SK-N-SH treated with all-trans-retinoic acid at 6 μM for 48 hours (cell line): Measurements from ENCODE around the gene ALDH3B2.

Source experiments
- ARNTL ChIP-seq: fragments of 450-650 bp; formaldehyde crosslinking; IDR thresholded peaks from 2 replicates; pipeline ENCODE4 v1.5.0; 2020; ENCODE audit warnings: low read depth, mild to moderate bottlenecking, moderate library complexity, borderline replicate concordance
- CREB5 ChIP-seq: fragments of 250-450 bp; sonication (Bioruptor Pico); IDR thresholded peaks from 2 replicates; pipeline ENCODE4 v1.5.1; 2020; ENCODE audit warnings: low read depth, mild to moderate bottlenecking, moderate library complexity
- CSDC2 ChIP-seq: fragments of 250-450 bp; sonication (Bioruptor Pico); IDR thresholded peaks from 2 replicates; pipeline ENCODE4 v1.5.0; 2020; ENCODE audit warnings: mild to moderate bottlenecking, moderate library complexity
- ESRRG ChIP-seq: fragments of 250-450 bp; sonication (Bioruptor Pico); IDR thresholded peaks from 2 replicates; pipeline ENCODE4 v1.6.1; 2021; ENCODE audit warnings: mild to moderate bottlenecking
- OSR1 ChIP-seq: fragments of 250-450 bp; sonication (Bioruptor Pico); IDR thresholded peaks from 2 replicates; pipeline ENCODE4 v1.8.0; 2022; ENCODE audit warnings: moderate library complexity, mild to moderate bottlenecking, inconsistent platforms
- PATZ1 ChIP-seq: fragments of 250-450 bp; sonication (Bioruptor Pico); IDR thresholded peaks from 2 replicates; pipeline ENCODE4 v1.8.0; 2020; ENCODE audit warnings: mild to moderate bottlenecking, moderate library complexity, borderline replicate concordance
- POU6F1 ChIP-seq: fragments of 250-450 bp; sonication (Bioruptor Pico); IDR thresholded peaks from 2 replicates; pipeline ENCODE4 v1.8.0; 2021; ENCODE audit warnings: low read depth, mild to moderate bottlenecking, moderate library complexity, borderline replicate concordance
- RARB ChIP-seq: fragments of 250-450 bp; sonication (Bioruptor Pico); IDR thresholded peaks from 2 replicates; pipeline ENCODE4 v1.8.0; 2021; ENCODE audit warnings: mild to moderate bottlenecking, moderate library complexity
- SNAI2 ChIP-seq: fragments of 250-450 bp; sonication (Bioruptor Pico); IDR thresholded peaks from 2 replicates; pipeline ENCODE4 v1.5.0; 2020; ENCODE audit warnings: mild to moderate bottlenecking, moderate library complexity
- TCF4 ChIP-seq: fragments of 250-450 bp; sonication (Bioruptor Pico); IDR thresholded peaks from 2 replicates; pipeline ENCODE4 v1.8.0; 2021; ENCODE audit warnings: mild to moderate bottlenecking, moderate library complexity, borderline replicate concordance
- TOX ChIP-seq: fragments of 250-450 bp; sonication (Bioruptor Pico); IDR thresholded peaks from 2 replicates; pipeline ENCODE4 v1.8.0; 2021; ENCODE audit warnings: mild to moderate bottlenecking, moderate library complexity, borderline replicate concordance
- TSHZ2 ChIP-seq: fragments of 250-450 bp; sonication (Bioruptor Pico); IDR thresholded peaks from 2 replicates; pipeline ENCODE4 v1.5.0; 2020; ENCODE audit warnings: mild to moderate bottlenecking, moderate library complexity
- ZNF70 ChIP-seq: fragments of 450-650 bp; formaldehyde crosslinking; IDR thresholded peaks from 2 replicates; pipeline ENCODE4 v1.5.0; 2020; ENCODE audit warnings: mild to moderate bottlenecking, moderate library complexity

GRCh38 chr11:67630943-67631331, 43.5 kb downstream of the ALDH3B2 start:
- TF ChIP-seq TSHZ2 (no peak), SNAI2 (CRISPR knock-in tag) (no peak), CREB5 (CRISPR knock-in tag) (no peak), ARNTL (CRISPR knock-in tag) (no peak), TOX (CRISPR knock-in tag) (no peak), CSDC2 (no peak), ZNF70 (CRISPR knock-in tag) (no peak), TCF4 (CRISPR knock-in tag) (no peak), OSR1 (no peak), RARB (CRISPR knock-in tag) (no peak), ESRRG (CRISPR knock-in tag) (no peak), PATZ1 (CRISPR knock-in tag) (no peak), POU6F1 (CRISPR knock-in tag) (no peak)
